ENCODE measurements around the gene MESD.

DNA sequence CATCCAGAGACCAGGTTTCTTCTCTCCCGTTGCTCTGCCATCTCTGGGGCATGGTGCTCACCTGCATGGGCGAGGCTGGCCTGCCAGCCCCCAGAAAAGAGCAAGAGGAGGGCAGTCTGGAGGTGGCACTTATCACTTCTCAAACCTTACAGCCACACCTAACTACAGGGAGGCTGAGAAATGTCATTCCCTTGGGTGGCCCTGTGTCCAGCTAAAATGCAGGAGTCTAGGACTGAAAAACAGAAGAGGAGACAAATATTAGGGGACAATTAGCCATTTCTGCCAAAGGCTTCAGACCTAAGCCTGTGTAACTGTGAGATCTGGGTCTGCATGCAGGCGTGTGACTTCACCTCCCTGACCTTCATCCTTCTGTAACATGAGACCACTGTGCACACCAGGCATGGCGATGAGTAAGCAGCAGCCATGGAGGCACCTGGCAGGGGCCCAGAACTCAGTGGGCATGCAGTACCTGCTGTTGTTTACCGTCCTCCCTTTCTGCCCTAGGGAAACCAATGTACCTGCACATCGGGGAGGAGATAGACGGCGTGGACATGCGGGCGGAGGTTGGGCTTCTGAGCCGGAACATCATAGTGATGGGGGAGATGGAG lies 83.4 kb downstream of the MESD start:
- TF ChIP-seq, protein P1, sequence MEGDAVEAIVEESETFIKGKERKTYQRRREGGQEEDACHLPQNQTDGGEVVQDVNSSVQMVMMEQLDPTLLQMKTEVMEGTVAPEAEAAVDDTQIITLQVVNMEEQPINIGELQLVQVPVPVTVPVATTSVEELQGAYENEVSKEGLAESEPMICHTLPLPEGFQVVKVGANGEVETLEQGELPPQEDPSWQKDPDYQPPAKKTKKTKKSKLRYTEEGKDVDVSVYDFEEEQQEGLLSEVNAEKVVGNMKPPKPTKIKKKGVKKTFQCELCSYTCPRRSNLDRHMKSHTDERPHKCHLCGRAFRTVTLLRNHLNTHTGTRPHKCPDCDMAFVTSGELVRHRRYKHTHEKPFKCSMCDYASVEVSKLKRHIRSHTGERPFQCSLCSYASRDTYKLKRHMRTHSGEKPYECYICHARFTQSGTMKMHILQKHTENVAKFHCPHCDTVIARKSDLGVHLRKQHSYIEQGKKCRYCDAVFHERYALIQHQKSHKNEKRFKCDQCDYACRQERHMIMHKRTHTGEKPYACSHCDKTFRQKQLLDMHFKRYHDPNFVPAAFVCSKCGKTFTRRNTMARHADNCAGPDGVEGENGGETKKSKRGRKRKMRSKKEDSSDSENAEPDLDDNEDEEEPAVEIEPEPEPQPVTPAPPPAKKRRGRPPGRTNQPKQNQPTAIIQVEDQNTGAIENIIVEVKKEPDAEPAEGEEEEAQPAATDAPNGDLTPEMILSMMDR (IDR thresholded peaks at IDR 0.05): no peak
- TF ChIP-seq POLR2A (IDR thresholded peaks at IDR 0.05): no peak
